ENCODE results near the gene DPP10.

DPP10 gene

GRCh38 chr2:114784046-114784445, 341.6 kb downstream of the DPP10 start:
- DNase-seq, result no peak
- intact Hi-C loops (cut with DNase I), result no loop called here

GRCh38 chr2:114784890-114785583, 342.6 kb downstream of the DPP10 start:
- intact Hi-C loops (cut with DNase I), result no loop called here
- DNase-seq, result no peak

- intact Hi-C loops (cut with DNase I), result no loop called here
- no peak for DNase-seq
Measured at GRCh38 chr2:114786901-114787300, 344.5 kb downstream of the DPP10 start.

GRCh38 chr2:114787486-114787885, 345.0 kb downstream of the DPP10 start:
- intact Hi-C loops (cut with DNase I), result no loop called here
- peak in 1 of 10 donors; percentile 61 for DNase-seq

GRCh38 chr2:114789989-114790388, 347.5 kb downstream of the DPP10 start:
- no peak for DNase-seq
- intact Hi-C loops (cut with DNase I), result no loop called here

- no peak for DNase-seq
- intact Hi-C loops (cut with DNase I), result no loop called here
Measured at GRCh38 chr2:114797540-114797939, 355.1 kb downstream of the DPP10 start.

GRCh38 chr2:114797942-114798341, 355.5 kb downstream of the DPP10 start:
- intact Hi-C loops (cut with DNase I), result no loop called here
- no peak for DNase-seq

GRCh38 chr2:114800371-114800770, 357.9 kb downstream of the DPP10 start:
- intact Hi-C loops (cut with DNase I), result no loop called here
- DNase-seq, result no peak

GRCh38 chr2:114805195-114805594, 362.8 kb downstream of the DPP10 start:
- no peak for DNase-seq
- intact Hi-C loops (cut with DNase I), result no loop called here

- intact Hi-C loops (cut with DNase I), result no loop called here
- DNase-seq, result no peak
Measured at GRCh38 chr2:114810092-114810491, 367.7 kb downstream of the DPP10 start.

- DNase-seq, result no peak
- intact Hi-C loops (cut with DNase I), result no loop called here
Measured at GRCh38 chr2:114812261-114812660, 369.8 kb downstream of the DPP10 start.

- DNase-seq, result no peak
- intact Hi-C loops (cut with DNase I), result no loop called here
Measured at GRCh38 chr2:114814355-114814754, 371.9 kb downstream of the DPP10 start.

- intact Hi-C loops (cut with DNase I), result no loop called here
- DNase-seq, result peak in 1 of 10 donors; percentile 38
Measured at GRCh38 chr2:114821055-114821454, 378.6 kb downstream of the DPP10 start.

GRCh38 chr2:114843963-114844362, 401.5 kb downstream of the DPP10 start:
- DNase-seq, result no peak
- intact Hi-C loops (cut with DNase I), result no loop called here

- no peak for DNase-seq
Measured at GRCh38 chr2:114857196-114857595, 414.8 kb downstream of the DPP10 start.

GRCh38 chr2:114859726-114860510, 417.5 kb downstream of the DPP10 start:
- intact Hi-C loops (cut with DNase I), result no loop called here

More at GRCh38 chr2:114857196-114857595, 414.8 kb downstream of the DPP10 start:
- intact Hi-C loops (cut with DNase I), result no loop called here

GRCh38 chr2:114862243-114862642, 419.8 kb downstream of the DPP10 start:
- DNase-seq, result no peak
- intact Hi-C loops (cut with DNase I), result no loop called here

More at GRCh38 chr2:114859726-114860510, 417.5 kb downstream of the DPP10 start:
- no peak for DNase-seq

- no peak for DNase-seq
- intact Hi-C loops (cut with DNase I), result no loop called here
Measured at GRCh38 chr2:114864901-114865300, 422.5 kb downstream of the DPP10 start.

GRCh38 chr2:114880046-114880445, 437.6 kb downstream of the DPP10 start:
- no peak for DNase-seq
- intact Hi-C loops (cut with DNase I), result no loop called here

- DNase-seq, result no peak
- intact Hi-C loops (cut with DNase I), result no loop called here
Measured at GRCh38 chr2:114919985-114920384, 477.5 kb downstream of the DPP10 start.

GRCh38 chr2:114922076-114922475, 479.6 kb downstream of the DPP10 start:
- intact Hi-C loops (cut with DNase I), result no loop called here
- no peak for DNase-seq
